Left lung (tissue), 10 donors: Measurements from ENCODE around the gene OR52M1. TPM values are rescaled to one million over a fixed set of nuclear protein-coding genes. Genes with fewer than 3 reads are reported as not detected.
A peak's percentile ranks its signal among the peaks of the same experiment; 100 is the strongest.
"Not testable (repeated sequence)": the region's sequence is repeated elsewhere in the genome, so short reads cannot be mapped to it uniquely, and the experiment has no call there.

Experiments used
- ATAC-seq: fragments of 200-7000 bp; cut with Tn5 transposase; one replicate; pipeline ENCODE4 v1.9.1; 2020; ENCODE audit warnings: moderate library complexity
- DNase-seq, 4 donors: peaks; one replicate each; pipeline ENCODE4 v3.0.0-alpha.2; 2013 to 2020
- H3K27ac ChIP-seq, 2 donors: fragments of 200-600 bp; sonication (generic) in 1 of 2; one replicate each; pipeline versions ENCODE4 v1.5.0 to v1.8.0; 2020 to 2021
- H3K27me3 ChIP-seq, 2 donors: fragments of 200-600 bp; sonication (generic) in 1 of 2; one replicate each; pipeline versions ENCODE4 v1.5.0 to v1.8.0; 2020 to 2021
- H3K36me3 ChIP-seq, 2 donors: fragments of 200-600 bp; sonication (generic) in 1 of 2; one replicate each; pipeline versions ENCODE4 v1.5.0 to v1.8.0; 2020 to 2021
- H3K4me1 ChIP-seq, 2 donors: fragments of 200-600 bp; one replicate each; pipeline ENCODE4 v1.8.0; 2021
- H3K4me3 ChIP-seq, 2 donors: fragments of 200-600 bp; sonication (generic) in 1 of 2; one replicate each; pipeline versions ENCODE4 v1.5.0 to v1.8.0; 2020 to 2021; ENCODE audit warnings: mild to moderate bottlenecking in 1 of 2
- H3K9me3 ChIP-seq, 2 donors: fragments of 200-600 bp; sonication (generic) in 1 of 2; one replicate each; pipeline versions ENCODE4 v1.5.0 to v1.8.0; 2020 to 2021
- intact Hi-C, 2 donors: fragments of 100-400 bp; cut with DNase I; formaldehyde crosslinking; loops; one replicate each; pipeline versions ENCODE4 v1.11.2 to v1.14.2; 2022
- polyA plus RNA-seq, 6 donors: library from polyadenylated mRNA; unstranded; fragments of 120-200 nt; gene quantifications; one replicate each; pipeline ENCODE4 v1.2.1, GENCODE V29; 2013; ENCODE audit not compliant: insufficient read length in 6 of 6
- total RNA-seq, 2 donors: library from RNA; stranded (reverse); fragmentation: NEBNext Ultra II Directional; extraction: Animal tissue kit (Norgen Biotek cat#: 25700); gene quantifications; one replicate each; pipeline ENCODE4 v1.2.1, GENCODE V29; 2021
- TF ChIP-seq, protein P1 (sequence below), 2 donors: fragments of 200-600 bp; sonication (generic) in 1 of 2; IDR thresholded peaks; one replicate each; pipeline versions ENCODE4 v1.5.0 to v1.8.0; 2021; ENCODE audit warnings: antibody characterized with exemption in 2 of 2
- donor health status: DM: no; HTN: yes; CAD: no.
- donor health status: DM: no; HTN: no; CAD: no.

OR52M1 gene
- total and polyA plus RNA-seq, 8 donors: not detected

GRCh38 chr11:4527926-4528325 lies 17.1 kb upstream of the OR52M1 start:
- no peaks in the 10 kb centered on the region for H3K36me3 ChIP-seq
- no peak overlapping the region for H3K27ac ChIP-seq
- H3K4me3 ChIP-seq: no peak overlapping the region
- TF ChIP-seq, protein P1, sequence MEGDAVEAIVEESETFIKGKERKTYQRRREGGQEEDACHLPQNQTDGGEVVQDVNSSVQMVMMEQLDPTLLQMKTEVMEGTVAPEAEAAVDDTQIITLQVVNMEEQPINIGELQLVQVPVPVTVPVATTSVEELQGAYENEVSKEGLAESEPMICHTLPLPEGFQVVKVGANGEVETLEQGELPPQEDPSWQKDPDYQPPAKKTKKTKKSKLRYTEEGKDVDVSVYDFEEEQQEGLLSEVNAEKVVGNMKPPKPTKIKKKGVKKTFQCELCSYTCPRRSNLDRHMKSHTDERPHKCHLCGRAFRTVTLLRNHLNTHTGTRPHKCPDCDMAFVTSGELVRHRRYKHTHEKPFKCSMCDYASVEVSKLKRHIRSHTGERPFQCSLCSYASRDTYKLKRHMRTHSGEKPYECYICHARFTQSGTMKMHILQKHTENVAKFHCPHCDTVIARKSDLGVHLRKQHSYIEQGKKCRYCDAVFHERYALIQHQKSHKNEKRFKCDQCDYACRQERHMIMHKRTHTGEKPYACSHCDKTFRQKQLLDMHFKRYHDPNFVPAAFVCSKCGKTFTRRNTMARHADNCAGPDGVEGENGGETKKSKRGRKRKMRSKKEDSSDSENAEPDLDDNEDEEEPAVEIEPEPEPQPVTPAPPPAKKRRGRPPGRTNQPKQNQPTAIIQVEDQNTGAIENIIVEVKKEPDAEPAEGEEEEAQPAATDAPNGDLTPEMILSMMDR (IDR thresholded peaks at IDR 0.05): no peak
- DNase-seq (no peak), ATAC-seq (no peak)
- intact Hi-C loops: no loop called here
- H3K27me3 ChIP-seq: peaks cover 0 to 8% of the 10 kb centered on the region in 2 donors
- H3K9me3 ChIP-seq: no peaks in the 10 kb centered on the region
- H3K4me1 ChIP-seq: no peaks in the 10 kb centered on the region

DNA sequence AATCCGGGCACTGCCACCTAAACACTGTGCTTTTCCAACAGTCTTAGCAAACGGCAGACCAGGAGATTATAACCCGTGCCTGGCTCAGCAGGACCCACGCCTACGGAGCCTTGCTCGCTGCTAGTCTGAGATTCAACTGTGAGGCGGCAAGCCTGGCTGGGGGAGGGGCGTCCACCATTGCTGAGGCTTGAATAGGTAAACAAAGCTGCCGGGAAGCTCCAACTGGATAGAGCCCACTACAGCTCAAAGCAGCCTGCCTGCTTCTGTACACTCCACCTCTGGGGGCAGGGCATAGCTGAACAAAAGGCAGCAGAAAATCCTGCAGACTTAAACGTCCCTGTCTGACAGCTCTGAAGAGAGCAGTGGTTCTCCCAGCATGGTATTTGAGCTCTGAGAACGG lies 13.3 kb upstream of the OR52M1 start:
- H3K36me3 ChIP-seq, H3K4me3 ChIP-seq, H3K27ac ChIP-seq, intact Hi-C loops, H3K4me1 ChIP-seq, DNase-seq, H3K27me3 ChIP-seq, H3K9me3 ChIP-seq, ATAC-seq: not testable (repeated sequence)

- TF ChIP-seq, protein P1 (IDR thresholded peaks at IDR 0.05): peak; percentile 63 to 67
- ATAC-seq (peak; percentile 91), DNase-seq (peak in 3 of 4 donors; percentile 26 to 77 (median 46))
- Histone ChIP-seq H3K4me3 (no peak overlapping the region), H3K27me3 (no peaks in the 10 kb centered on the region), H3K27ac (no peak overlapping the region), H3K4me1 (no peaks in the 10 kb centered on the region), H3K36me3 (no peaks in the 10 kb centered on the region), H3K9me3 (no peaks in the 10 kb centered on the region)
- intact Hi-C loops: no loop called here
Observed at GRCh38 chr11:4539603-4540219, 5.3 kb upstream of the OR52M1 start.

DNA sequence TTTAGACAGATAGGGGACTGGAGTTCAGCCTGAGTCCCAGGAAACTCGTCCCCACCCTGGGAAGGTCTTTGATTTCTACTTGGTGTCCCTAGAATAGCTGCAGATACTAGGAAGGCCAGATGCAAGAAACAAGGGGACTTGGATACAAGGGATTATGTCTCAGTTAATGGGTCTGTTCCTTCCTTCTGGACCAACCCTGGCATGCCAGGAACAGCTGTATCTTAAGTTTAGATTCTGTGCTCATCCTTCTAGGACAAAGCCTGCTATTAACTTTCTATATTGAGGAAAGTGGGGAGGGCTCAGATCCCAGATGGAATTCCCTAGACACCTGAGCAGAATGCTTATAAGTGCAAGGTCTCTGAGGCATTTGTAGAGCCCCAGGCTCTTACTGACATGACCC lies 3.9 kb upstream of the OR52M1 start:
- ATAC-seq (no peak), DNase-seq (no peak)
- H3K4me1 ChIP-seq: no peaks in the 10 kb centered on the region
- no peak overlapping the region for H3K27ac ChIP-seq
- intact Hi-C loops: no loop called here
- no peaks in the 10 kb centered on the region for H3K27me3 ChIP-seq
- H3K4me3 ChIP-seq: no peak overlapping the region
- TF ChIP-seq, protein P1 (IDR thresholded peaks at IDR 0.05): no peak
- no peaks in the 10 kb centered on the region for H3K9me3 ChIP-seq
- no peaks in the 10 kb centered on the region for H3K36me3 ChIP-seq

DNA sequence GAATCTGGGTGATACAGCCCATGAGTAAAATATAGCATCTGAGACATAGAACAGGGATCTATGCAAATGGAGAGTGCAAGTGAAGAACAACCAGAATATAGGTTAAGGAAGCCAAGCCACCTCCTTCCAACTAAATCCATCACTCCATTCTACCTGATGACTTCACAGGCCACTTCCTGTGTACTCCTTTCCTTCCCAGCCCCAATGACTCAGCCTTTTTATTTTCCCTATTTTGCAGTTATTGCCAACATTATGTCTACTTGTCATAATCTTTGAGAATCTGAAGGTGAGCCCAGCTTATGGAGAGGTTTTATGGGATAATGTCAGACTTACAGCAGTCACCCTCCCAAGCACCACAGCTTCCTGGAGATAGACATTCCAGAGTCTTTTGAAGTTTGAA lies 1.4 kb upstream of the OR52M1 start:
- no peak for DNase-seq
- TF ChIP-seq, protein P1 (IDR thresholded peaks at IDR 0.05): no peak
- Histone ChIP-seq H3K36me3 (no peaks in the 10 kb centered on the region), H3K4me1 (no peaks in the 10 kb centered on the region), H3K27me3 (no peaks in the 10 kb centered on the region), H3K27ac (no peak overlapping the region), H3K4me3 (no peak overlapping the region), H3K9me3 (no peaks in the 10 kb centered on the region)
- intact Hi-C loops: no loop called here
- ATAC-seq: no peak

GRCh38 chr11:4546878-4547277 lies 1.9 kb downstream of the OR52M1 start:
- H3K4me3 ChIP-seq: no peak overlapping the region
- H3K4me1 ChIP-seq: no peaks in the 10 kb centered on the region
- H3K27ac ChIP-seq: no peak overlapping the region
- TF ChIP-seq, protein P1 (IDR thresholded peaks at IDR 0.05): no peak
- intact Hi-C loops: no loop called here
- ATAC-seq (no peak), DNase-seq (no peak)
- H3K9me3 ChIP-seq: peaks cover 0 to 5% of the 10 kb centered on the region in 2 donors
- H3K27me3 ChIP-seq: no peaks in the 10 kb centered on the region
- H3K36me3 ChIP-seq: no peaks in the 10 kb centered on the region
